ENCODE measurements around the gene STARD5.

DNA sequence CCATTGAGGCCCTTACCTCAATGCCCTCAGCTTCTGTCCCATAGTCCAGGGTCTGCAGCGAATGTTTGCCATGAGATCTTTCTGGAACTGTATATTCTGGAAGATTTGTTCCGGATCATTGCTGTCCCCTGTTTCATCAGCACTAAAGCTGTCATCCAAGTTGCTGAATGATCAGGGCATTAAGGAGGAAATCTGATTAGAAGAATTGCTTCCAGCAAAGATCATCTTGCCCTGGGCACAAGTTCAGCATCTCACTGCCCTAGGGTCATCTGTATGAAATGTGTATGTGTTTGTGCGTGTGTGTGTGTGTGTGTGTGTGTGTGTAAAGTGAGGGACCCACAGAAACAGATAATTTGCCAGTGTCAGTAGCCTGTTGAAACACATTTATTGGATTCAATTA lies 48.6 kb upstream of the STARD5 start:
- no peak for TF ChIP-seq EZH2 (IDR thresholded peaks at IDR 0.05; ENCODE audit: low read depth)
- TF ChIP-seq, protein P1, sequence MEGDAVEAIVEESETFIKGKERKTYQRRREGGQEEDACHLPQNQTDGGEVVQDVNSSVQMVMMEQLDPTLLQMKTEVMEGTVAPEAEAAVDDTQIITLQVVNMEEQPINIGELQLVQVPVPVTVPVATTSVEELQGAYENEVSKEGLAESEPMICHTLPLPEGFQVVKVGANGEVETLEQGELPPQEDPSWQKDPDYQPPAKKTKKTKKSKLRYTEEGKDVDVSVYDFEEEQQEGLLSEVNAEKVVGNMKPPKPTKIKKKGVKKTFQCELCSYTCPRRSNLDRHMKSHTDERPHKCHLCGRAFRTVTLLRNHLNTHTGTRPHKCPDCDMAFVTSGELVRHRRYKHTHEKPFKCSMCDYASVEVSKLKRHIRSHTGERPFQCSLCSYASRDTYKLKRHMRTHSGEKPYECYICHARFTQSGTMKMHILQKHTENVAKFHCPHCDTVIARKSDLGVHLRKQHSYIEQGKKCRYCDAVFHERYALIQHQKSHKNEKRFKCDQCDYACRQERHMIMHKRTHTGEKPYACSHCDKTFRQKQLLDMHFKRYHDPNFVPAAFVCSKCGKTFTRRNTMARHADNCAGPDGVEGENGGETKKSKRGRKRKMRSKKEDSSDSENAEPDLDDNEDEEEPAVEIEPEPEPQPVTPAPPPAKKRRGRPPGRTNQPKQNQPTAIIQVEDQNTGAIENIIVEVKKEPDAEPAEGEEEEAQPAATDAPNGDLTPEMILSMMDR (conservative IDR thresholded peaks at IDR 0.05), result no peak

Measured in PC-9 (cell line).